Measurements from ENCODE around the gene ASPHD2. TPM values are rescaled to one million over a fixed set of nuclear protein-coding genes. Genes with fewer than 3 reads are reported as not detected.

ASPHD2 gene
- total RNA-seq, 1 donor from 2014 or later = 14.2 TPM

- Mint-ChIP-seq H3K27me3 (ENCODE audit: low read depth) (no peaks in the 10 kb centered on the region), H3K4me3 (ENCODE audit: low read depth) (peak overlapping the region; percentile 58), H3K9me3 (no peaks in the 10 kb centered on the region), H3K4me1 (ENCODE audit: low read depth) (peaks cover 40% of the 10 kb centered on the region), H3K27ac (no peak overlapping the region), H3K36me3 (ENCODE audit: low read depth) (peaks cover 43% of the 10 kb centered on the region)
- no peak for DNase-seq (ENCODE audit: low spot score)
- intact Hi-C loops (cut with micrococcal nuclease) = no loop called here
Measured at GRCh38 chr22:26485806-26486390, 56.8 kb downstream of the ASPHD2 start.

GRCh38 chr22:26486394-26486793 lies 57.3 kb downstream of the ASPHD2 start:
- Mint-ChIP-seq H3K27me3 (ENCODE audit: low read depth) (no peaks in the 10 kb centered on the region), H3K27ac (no peak overlapping the region), H3K4me3 (ENCODE audit: low read depth) (no peak overlapping the region), H3K36me3 (ENCODE audit: low read depth) (peaks cover 40% of the 10 kb centered on the region), H3K9me3 (no peaks in the 10 kb centered on the region), H3K4me1 (ENCODE audit: low read depth) (peaks cover 35% of the 10 kb centered on the region)
- DNase-seq (ENCODE audit: low spot score) = no peak
- intact Hi-C loops (cut with micrococcal nuclease) = no loop called here

- no peaks in the 10 kb centered on the region for H3K9me3 Mint-ChIP-seq
- intact Hi-C loops (cut with micrococcal nuclease) = no loop called here
- DNase-seq (ENCODE audit: low spot score) = no peak
- no peak overlapping the region for H3K4me3 Mint-ChIP-seq (ENCODE audit: low read depth)
- H3K36me3 Mint-ChIP-seq (ENCODE audit: low read depth) = peaks cover 47% of the 10 kb centered on the region
- H3K27ac Mint-ChIP-seq = no peak overlapping the region
- H3K4me1 Mint-ChIP-seq (ENCODE audit: low read depth) = peaks cover 20% of the 10 kb centered on the region
- H3K27me3 Mint-ChIP-seq (ENCODE audit: low read depth) = no peaks in the 10 kb centered on the region
Measured at GRCh38 chr22:26487996-26488395, 58.9 kb downstream of the ASPHD2 start.

GRCh38 chr22:26489447-26490036 lies 60.5 kb downstream of the ASPHD2 start:
- H3K4me3 Mint-ChIP-seq (ENCODE audit: low read depth) = no peak overlapping the region
- no peak for DNase-seq (ENCODE audit: low spot score)
- intact Hi-C loops (cut with micrococcal nuclease) = no loop called here
- peaks cover 15% of the 10 kb centered on the region for H3K4me1 Mint-ChIP-seq (ENCODE audit: low read depth)
- peaks cover 58% of the 10 kb centered on the region for H3K36me3 Mint-ChIP-seq (ENCODE audit: low read depth)
- no peaks in the 10 kb centered on the region for H3K27me3 Mint-ChIP-seq (ENCODE audit: low read depth)
- no peaks in the 10 kb centered on the region for H3K9me3 Mint-ChIP-seq
- H3K27ac Mint-ChIP-seq = no peak overlapping the region

GRCh38 chr22:26492220-26492619 lies 63.2 kb downstream of the ASPHD2 start:
- H3K36me3 Mint-ChIP-seq (ENCODE audit: low read depth) = peaks cover 75% of the 10 kb centered on the region
- H3K4me1 Mint-ChIP-seq (ENCODE audit: low read depth) = no peaks in the 10 kb centered on the region
- no peaks in the 10 kb centered on the region for H3K27me3 Mint-ChIP-seq (ENCODE audit: low read depth)
- intact Hi-C loops (cut with micrococcal nuclease) = no loop called here
- H3K9me3 Mint-ChIP-seq = no peaks in the 10 kb centered on the region
- DNase-seq (ENCODE audit: low spot score) = no peak
- no peak overlapping the region for H3K27ac Mint-ChIP-seq
- no peak overlapping the region for H3K4me3 Mint-ChIP-seq (ENCODE audit: low read depth)

- Mint-ChIP-seq H3K27me3 (ENCODE audit: low read depth) (no peaks in the 10 kb centered on the region), H3K36me3 (ENCODE audit: low read depth) (peaks cover 71% of the 10 kb centered on the region), H3K27ac (no peak overlapping the region), H3K4me1 (ENCODE audit: low read depth) (no peaks in the 10 kb centered on the region), H3K9me3 (no peaks in the 10 kb centered on the region), H3K4me3 (ENCODE audit: low read depth) (no peak overlapping the region)
- no peak for DNase-seq (ENCODE audit: low spot score)
- intact Hi-C loops (cut with micrococcal nuclease) = no loop called here
Measured at GRCh38 chr22:26494506-26494905, 65.4 kb downstream of the ASPHD2 start.

Other genes with a start within 250 kb of the ASPHD2 start
- gene HPS4, start 54.5 kb downstream of the ASPHD2 start, total RNA-seq = 39.0 and 39.4 TPM in 2 replicates
- gene SRRD, start 54.6 kb downstream of the ASPHD2 start, total RNA-seq = 21.6 and 23.0 TPM in 2 replicates
- 49.7 and 55.0 TPM in 2 replicates for gene TFIP11, start 83.2 kb downstream of the ASPHD2 start, total RNA-seq
- 13.7 and 14.2 TPM in 2 replicates for gene TPST2, start 160.9 kb downstream of the ASPHD2 start, total RNA-seq
- not detected in 2 replicates for gene CRYBB1, start 188.8 kb downstream of the ASPHD2 start, total RNA-seq
- gene CRYBA4, start 192.7 kb downstream of the ASPHD2 start, total RNA-seq = not detected in 2 replicates
- gene MIAT, start 228.3 kb downstream of the ASPHD2 start, total RNA-seq = 11.9 and 13.0 TPM in 2 replicates

Measured in activated T-helper 2 cell treated with anti-CD3 and anti-CD28 coated beads, Interferon-gamma antibody, Interleukin-2, Interleukin-4, amounts not matched to agents 10 μg/mL and 5 μg/mL and 100 μg/mL, durations not matched to agents 14 hours and 24 hours and 36 hours (primary cell).